Tibial artery (tissue), 4 donors: ENCODE data around the gene INO80.

ENCODE experiments used
- DNase-seq, 2 donors: peaks; one replicate each; pipeline ENCODE4 v3.0.0-alpha.2; 2019
- H3K27ac ChIP-seq, 2 donors: fragments of 200-600 bp; sonication (generic) in 1 of 2; 1 replicate in 1 of 2; 2 replicates in 1 of 2; pipeline ENCODE4 v1.5.1; 2018 to 2019; ENCODE audit warnings: mild to moderate bottlenecking in 1 of 2
- H3K27me3 ChIP-seq, 2 donors: fragments of 200-600 bp; sonication (generic) in 1 of 2; one replicate each; pipeline versions ENCODE4 v1.5.1 to v1.6.0; 2016 to 2019
- H3K36me3 ChIP-seq, 3 donors: fragments of 200-600 bp; sonication (generic) in 2 of 3; one replicate each; pipeline ENCODE4 v1.5.1; 2016 to 2019; ENCODE audit warnings: mild to moderate bottlenecking in 2 of 3
- H3K4me1 ChIP-seq, 4 donors: fragments of 200-600 bp; sonication (generic) in 2 of 4; 1 replicate in 3 of 4; 2 replicates in 1 of 4; pipeline ENCODE4 v1.5.1; 2016 to 2019
- H3K4me3 ChIP-seq, 2 donors: fragments of 200-600 bp; sonication (generic) in 1 of 2; 1 replicate in 1 of 2; 2 replicates in 1 of 2; pipeline ENCODE4 v1.5.1; 2018 to 2019; ENCODE audit warnings: mild to moderate bottlenecking in 2 of 2
- H3K9me3 ChIP-seq, 3 donors: fragments of 200-600 bp; sonication (generic) in 1 of 3; one replicate each; pipeline ENCODE4 v1.5.1; 2016 to 2019
- intact Hi-C: fragments of 100-400 bp; cut with DNase I; formaldehyde crosslinking; loops from one replicate; pipeline ENCODE4 v1.15.0; 2023; ENCODE audit warnings: low total_unique reads
- TF ChIP-seq, protein P1 (sequence below), 2 experiments: fragments of 200-600 bp in 1 of 2; fragments of 450-650 bp in 1 of 2; IDR thresholded peaks; one replicate each; pipeline ENCODE4 v1.5.1; 2017 to 2019; ENCODE audit warnings: antibody characterized with exemption in 2 of 2, mild to moderate bottlenecking in 1 of 2, moderate library complexity in 1 of 2

The INO80 gene

GRCh38 chr15:40931300-40932142 lies 184.6 kb downstream of the INO80 start:
- H3K9me3 ChIP-seq: no peaks in the 10 kb centered on the region
- H3K4me1 ChIP-seq: peaks cover 0 to 49% (median 45%) of the 10 kb centered on the region in 4 donors
- DNase-seq: no peak
- intact Hi-C loops: no loop called here
- peaks cover 0 to 64% of the 10 kb centered on the region in 2 donors for H3K27me3 ChIP-seq
- peak overlapping the region; percentile 50 to 66 for H3K4me3 ChIP-seq
- no peaks in the 10 kb centered on the region for H3K36me3 ChIP-seq
- H3K27ac ChIP-seq: no peak overlapping the region
- TF ChIP-seq, protein P1, sequence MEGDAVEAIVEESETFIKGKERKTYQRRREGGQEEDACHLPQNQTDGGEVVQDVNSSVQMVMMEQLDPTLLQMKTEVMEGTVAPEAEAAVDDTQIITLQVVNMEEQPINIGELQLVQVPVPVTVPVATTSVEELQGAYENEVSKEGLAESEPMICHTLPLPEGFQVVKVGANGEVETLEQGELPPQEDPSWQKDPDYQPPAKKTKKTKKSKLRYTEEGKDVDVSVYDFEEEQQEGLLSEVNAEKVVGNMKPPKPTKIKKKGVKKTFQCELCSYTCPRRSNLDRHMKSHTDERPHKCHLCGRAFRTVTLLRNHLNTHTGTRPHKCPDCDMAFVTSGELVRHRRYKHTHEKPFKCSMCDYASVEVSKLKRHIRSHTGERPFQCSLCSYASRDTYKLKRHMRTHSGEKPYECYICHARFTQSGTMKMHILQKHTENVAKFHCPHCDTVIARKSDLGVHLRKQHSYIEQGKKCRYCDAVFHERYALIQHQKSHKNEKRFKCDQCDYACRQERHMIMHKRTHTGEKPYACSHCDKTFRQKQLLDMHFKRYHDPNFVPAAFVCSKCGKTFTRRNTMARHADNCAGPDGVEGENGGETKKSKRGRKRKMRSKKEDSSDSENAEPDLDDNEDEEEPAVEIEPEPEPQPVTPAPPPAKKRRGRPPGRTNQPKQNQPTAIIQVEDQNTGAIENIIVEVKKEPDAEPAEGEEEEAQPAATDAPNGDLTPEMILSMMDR (IDR thresholded peaks at IDR 0.05): no peak

GRCh38 chr15:40930430-40931299 lies 185.4 kb downstream of the INO80 start:
- intact Hi-C loops: no loop called here
- no peak overlapping the region for H3K27ac ChIP-seq
- no peaks in the 10 kb centered on the region for H3K9me3 ChIP-seq
- peak overlapping the region; percentile 50 to 66 for H3K4me3 ChIP-seq
- peaks cover 0 to 72% of the 10 kb centered on the region in 2 donors for H3K27me3 ChIP-seq
- H3K36me3 ChIP-seq: no peaks in the 10 kb centered on the region
- peaks cover 0 to 58% (median 53%) of the 10 kb centered on the region in 4 donors for H3K4me1 ChIP-seq
- TF ChIP-seq, protein P1 (IDR thresholded peaks at IDR 0.05): peak; percentile 14 to 34
- DNase-seq: no peak

DNA sequence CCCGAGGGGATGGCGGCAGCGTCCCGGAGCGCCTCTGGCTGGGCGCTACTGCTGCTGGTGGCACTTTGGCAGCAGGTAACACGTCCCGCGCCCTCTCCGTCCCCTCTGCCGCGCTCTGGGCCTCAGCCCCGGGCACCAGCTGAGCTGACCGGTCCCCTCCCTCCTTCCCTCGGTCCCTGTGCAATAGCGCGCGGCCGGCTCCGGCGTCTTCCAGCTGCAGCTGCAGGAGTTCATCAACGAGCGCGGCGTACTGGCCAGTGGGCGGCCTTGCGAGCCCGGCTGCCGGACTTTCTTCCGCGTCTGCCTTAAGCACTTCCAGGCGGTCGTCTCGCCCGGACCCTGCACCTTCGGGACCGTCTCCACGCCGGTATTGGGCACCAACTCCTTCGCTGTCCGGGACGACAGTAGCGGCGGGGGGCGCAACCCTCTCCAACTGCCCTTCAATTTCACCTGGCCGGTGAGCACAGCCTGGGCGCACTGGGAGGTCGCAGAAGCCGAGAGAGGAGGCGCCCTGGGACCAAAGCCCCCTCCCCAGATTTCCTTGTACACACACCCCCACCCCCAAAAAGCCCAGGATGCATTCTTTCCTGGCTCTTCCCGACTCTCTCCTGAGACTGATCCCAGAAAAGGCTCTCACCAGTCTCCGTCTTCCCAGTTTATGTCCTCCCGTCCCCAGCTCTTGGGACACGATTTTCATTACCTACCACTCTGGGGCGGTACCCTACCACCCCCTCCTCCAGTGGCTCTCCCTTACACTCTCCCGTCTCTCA lies 186.2 kb downstream of the INO80 start:
- Histone ChIP-seq H3K27me3 (peaks cover 0 to 73% of the 10 kb centered on the region in 2 donors), H3K36me3 (no peaks in the 10 kb centered on the region), H3K4me3 (peak overlapping the region; percentile 50 to 66), H3K4me1 (peaks cover 0 to 58% (median 54%) of the 10 kb centered on the region in 4 donors), H3K9me3 (no peaks in the 10 kb centered on the region), H3K27ac (no peak overlapping the region)
- TF ChIP-seq, protein P1 (IDR thresholded peaks at IDR 0.05): no peak
- intact Hi-C loops: no loop called here
- peak in 1 of 2 donors; percentile 43 for DNase-seq
